Coronary artery (tissue), 2 donors: ENCODE data around the gene ARPP19.
A peak's percentile ranks its signal among the peaks of the same experiment; 100 is the strongest.

Source experiments
- DNase-seq: peaks from one replicate; pipeline ENCODE4 v3.0.0-alpha.2; 2017; ENCODE audit warnings: low spot score
- H3K27ac ChIP-seq, 2 donors: fragments of 200-600 bp; sonication (generic); one replicate each; pipeline ENCODE4 v1.5.1; 2016 to 2019
- H3K4me3 ChIP-seq: fragments of 200-600 bp; sonication (generic); 2 replicates; pipeline ENCODE4 v1.5.1; 2016; ENCODE audit warnings: mild to moderate bottlenecking, moderate library complexity
- CTCF ChIP-seq: fragments of 200-600 bp; sonication (generic); IDR thresholded peaks from one replicate; pipeline ENCODE4 v1.5.1; 2019; ENCODE audit warnings: antibody characterized with exemption

The ARPP19 gene

GRCh38 chr15:52511084-52511483, 57.7 kb downstream of the ARPP19 start:
- no peak for TF ChIP-seq CTCF
- H3K27ac ChIP-seq, result no peak overlapping the region
- no peak for DNase-seq
- H3K4me3 ChIP-seq, result no peak overlapping the region

- no peak overlapping the region for H3K27ac ChIP-seq
- no peak overlapping the region for H3K4me3 ChIP-seq
- TF ChIP-seq CTCF, result no peak
- DNase-seq, result no peak
Observed at GRCh38 chr15:52509500-52510245, 59.2 kb downstream of the ARPP19 start.

GRCh38 chr15:52506549-52506948, 62.3 kb downstream of the ARPP19 start:
- TF ChIP-seq CTCF, result no peak
- Histone ChIP-seq H3K27ac (no peak overlapping the region), H3K4me3 (no peak overlapping the region)
- no peak for DNase-seq

- no peak for DNase-seq
- no peak overlapping the region for H3K4me3 ChIP-seq
- H3K27ac ChIP-seq, result no peak overlapping the region
- no peak for TF ChIP-seq CTCF
Observed at GRCh38 chr15:52505151-52505550, 63.7 kb downstream of the ARPP19 start.

GRCh38 chr15:52503788-52504496, 64.9 kb downstream of the ARPP19 start:
- no peak for DNase-seq
- Histone ChIP-seq H3K27ac (peak overlapping the region in 1 of 2 donors; percentile 35), H3K4me3 (no peak overlapping the region)
- TF ChIP-seq CTCF, result no peak

- Histone ChIP-seq H3K4me3 (no peak overlapping the region), H3K27ac (no peak overlapping the region)
- TF ChIP-seq CTCF, result no peak
- no peak for DNase-seq
Observed at GRCh38 chr15:52502608-52503007, 66.2 kb downstream of the ARPP19 start.

GRCh38 chr15:52499506-52499905, 69.3 kb downstream of the ARPP19 start:
- Histone ChIP-seq H3K4me3 (no peak overlapping the region), H3K27ac (no peak overlapping the region)
- no peak for TF ChIP-seq CTCF
- no peak for DNase-seq
